Measurements from ENCODE around the gene CXXC1.
A peak's percentile ranks its signal among the peaks of the same experiment; 100 is the strongest.

The CXXC1 gene

DNA sequence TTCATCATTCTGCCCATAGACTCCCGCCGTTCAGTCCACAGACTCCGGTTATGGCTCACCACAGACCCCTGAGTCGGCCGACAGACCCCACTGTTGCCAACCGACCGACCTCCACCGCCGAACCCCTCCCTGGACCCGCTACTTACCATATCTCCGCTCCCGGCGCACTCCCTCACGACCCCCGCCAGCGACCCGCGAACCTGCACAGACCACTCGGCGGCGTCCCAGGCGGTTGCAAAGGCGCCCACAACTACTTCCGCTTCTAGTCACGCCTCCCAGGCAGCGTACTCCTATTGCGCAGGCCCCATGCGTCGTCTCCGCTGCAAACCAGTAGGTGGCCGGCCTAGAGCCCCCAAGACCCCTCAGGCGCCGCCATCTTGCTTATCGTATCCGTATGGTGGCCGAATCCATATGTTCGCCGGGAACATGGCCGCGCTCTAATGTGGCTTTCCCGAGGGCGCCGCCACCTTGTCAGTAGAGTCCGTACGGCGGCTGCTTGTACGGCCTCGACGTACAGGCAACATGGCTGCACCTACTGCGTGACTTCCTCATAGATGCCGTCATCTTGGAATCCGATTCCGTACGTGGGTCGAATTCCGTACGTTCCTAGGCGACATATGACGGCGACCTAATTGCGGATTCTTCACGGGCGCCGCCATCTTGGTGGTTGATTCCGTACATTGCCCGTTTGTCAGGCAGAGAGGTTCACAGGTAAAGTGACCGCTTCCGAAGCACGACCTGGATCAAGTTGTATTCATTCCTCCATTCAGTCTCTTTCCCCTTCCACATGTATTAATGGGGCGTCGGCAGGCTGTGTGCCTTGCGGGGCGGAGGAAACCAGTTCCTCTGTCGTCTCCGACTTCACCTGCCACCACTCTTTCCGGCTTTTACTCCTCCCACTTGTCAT, at the start of gene CXXC1:
CXXC1 (minus strand) TSS at position 252 of the 907 bp plus-strand sequence; CDS start at position 149, 103 bp downstream.
- Histone ChIP-seq H3K9ac (ENCODE audit: low read length) (peak within 1 kb of the TSS; percentile 88), H3K4me3 (ENCODE audit: low read length) (peak within 1 kb of the TSS; percentile 77), H3K36me3 (ENCODE audit: control insufficient read depth, insufficient read depth, low read length) (no peaks in the 10 kb centered on the region), H3K9me3 (ENCODE audit: control insufficient read depth, low read length) (no peaks in the 10 kb centered on the region), H3K27me3 (ENCODE audit: control insufficient read depth, insufficient read depth, low read length) (no peaks in the 10 kb centered on the region), H3K4me1 (ENCODE audit: control insufficient read depth, insufficient read depth, low read length) (peaks cover 9% of the 10 kb centered on the region)

DNA sequence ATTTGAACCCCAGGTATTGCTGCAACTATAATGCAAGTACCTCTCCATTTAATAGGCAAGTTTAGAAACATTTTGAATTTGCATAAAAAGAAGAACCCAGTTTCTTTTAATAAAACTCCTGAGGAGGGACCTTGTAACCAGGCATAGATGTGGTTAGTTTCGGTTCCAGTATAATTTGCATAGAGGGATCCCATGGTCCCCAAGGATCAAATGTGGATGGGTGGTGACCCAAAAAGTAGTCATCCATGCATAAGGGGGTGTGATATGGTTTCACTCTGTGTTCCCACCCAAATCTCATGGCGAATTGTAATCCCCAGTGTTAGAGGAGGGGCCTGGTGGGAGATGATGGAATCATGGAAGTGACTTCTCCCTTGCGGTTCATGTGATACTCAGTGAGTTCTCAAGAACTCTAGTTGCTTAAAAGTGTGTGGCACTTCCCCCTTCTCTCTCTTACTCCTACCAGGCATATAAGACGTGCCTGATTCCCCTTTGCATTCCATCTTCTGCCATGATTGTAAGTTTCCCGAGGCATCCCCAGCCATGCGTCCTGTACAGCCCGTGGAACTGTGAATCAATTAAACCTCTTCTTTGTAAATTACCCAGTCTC, 47.2 kb upstream of the CXXC1 start:
- Histone ChIP-seq H3K36me3 (ENCODE audit: control insufficient read depth, insufficient read depth, low read length) (no peaks in the 10 kb centered on the region), H3K9ac (ENCODE audit: low read length) (no peak overlapping the region), H3K27me3 (ENCODE audit: control insufficient read depth, insufficient read depth, low read length) (no peaks in the 10 kb centered on the region), H3K4me3 (ENCODE audit: low read length) (no peak overlapping the region), H3K4me1 (ENCODE audit: control insufficient read depth, insufficient read depth, low read length) (no peaks in the 10 kb centered on the region), H3K9me3 (ENCODE audit: control insufficient read depth, low read length) (no peaks in the 10 kb centered on the region)

- Histone ChIP-seq H3K36me3 (ENCODE audit: control insufficient read depth, insufficient read depth, low read length) (no peaks in the 10 kb centered on the region), H3K27me3 (ENCODE audit: control insufficient read depth, insufficient read depth, low read length) (no peaks in the 10 kb centered on the region), H3K9ac (ENCODE audit: low read length) (no peak overlapping the region), H3K4me1 (ENCODE audit: control insufficient read depth, insufficient read depth, low read length) (no peaks in the 10 kb centered on the region), H3K9me3 (ENCODE audit: control insufficient read depth, low read length) (no peaks in the 10 kb centered on the region), H3K4me3 (ENCODE audit: low read length) (no peak overlapping the region)
Observed at GRCh38 chr18:50331691-50332090, 44.2 kb upstream of the CXXC1 start.

DNA sequence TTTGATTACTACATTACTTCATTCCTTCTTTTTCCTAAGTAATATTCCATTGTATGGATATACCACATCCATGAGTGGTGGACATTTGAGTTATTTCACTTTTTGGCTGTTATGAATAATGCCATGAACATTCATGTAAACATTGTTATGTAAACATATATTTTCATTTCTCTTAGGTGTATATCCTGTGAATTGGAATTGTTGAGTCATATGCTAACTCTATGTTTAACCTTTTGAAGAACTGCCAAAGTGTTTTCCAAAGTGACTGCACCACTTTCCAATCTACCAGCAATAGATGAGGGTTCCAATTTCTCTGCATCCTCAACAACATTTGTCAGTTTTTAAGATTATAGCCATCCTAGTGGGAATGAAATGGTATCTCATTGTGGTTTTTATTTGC, 42.7 kb upstream of the CXXC1 start:
- Histone ChIP-seq H3K27me3 (ENCODE audit: control insufficient read depth, insufficient read depth, low read length) (no peaks in the 10 kb centered on the region), H3K9me3 (ENCODE audit: control insufficient read depth, low read length) (no peaks in the 10 kb centered on the region), H3K4me3 (ENCODE audit: low read length) (no peak overlapping the region), H3K36me3 (ENCODE audit: control insufficient read depth, insufficient read depth, low read length) (no peaks in the 10 kb centered on the region), H3K4me1 (ENCODE audit: control insufficient read depth, insufficient read depth, low read length) (no peaks in the 10 kb centered on the region), H3K9ac (ENCODE audit: low read length) (no peak overlapping the region)

DNA sequence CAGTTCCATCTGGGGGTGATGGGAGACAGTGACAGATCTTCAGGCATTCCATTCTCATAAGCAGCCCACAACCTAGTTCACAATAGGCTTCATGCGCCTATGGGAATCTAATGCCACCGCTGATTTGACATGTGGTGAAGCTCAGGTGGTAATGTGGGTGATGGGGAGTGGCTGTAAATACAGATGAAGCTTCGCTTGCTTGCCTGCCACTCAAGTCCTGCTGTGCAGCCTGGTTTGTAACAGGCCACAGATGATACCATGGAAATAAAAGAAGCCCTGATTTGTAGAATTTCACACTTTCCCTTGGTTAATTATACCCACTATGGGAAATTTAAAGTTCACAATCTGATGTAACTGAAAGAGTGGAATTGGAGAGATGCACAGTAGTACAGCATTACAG, 40.5 kb upstream of the CXXC1 start:
- H3K36me3 ChIP-seq (ENCODE audit: control insufficient read depth, insufficient read depth, low read length) = no peaks in the 10 kb centered on the region
- no peak overlapping the region for H3K9ac ChIP-seq (ENCODE audit: low read length)
- no peaks in the 10 kb centered on the region for H3K27me3 ChIP-seq (ENCODE audit: control insufficient read depth, insufficient read depth, low read length)
- H3K4me1 ChIP-seq (ENCODE audit: control insufficient read depth, insufficient read depth, low read length) = no peaks in the 10 kb centered on the region
- H3K9me3 ChIP-seq (ENCODE audit: control insufficient read depth, low read length) = no peaks in the 10 kb centered on the region
- H3K4me3 ChIP-seq (ENCODE audit: low read length) = no peak overlapping the region

- H3K4me1 ChIP-seq (ENCODE audit: control insufficient read depth, insufficient read depth, low read length) = no peaks in the 10 kb centered on the region
- no peaks in the 10 kb centered on the region for H3K27me3 ChIP-seq (ENCODE audit: control insufficient read depth, insufficient read depth, low read length)
- no peaks in the 10 kb centered on the region for H3K36me3 ChIP-seq (ENCODE audit: control insufficient read depth, insufficient read depth, low read length)
- H3K9me3 ChIP-seq (ENCODE audit: control insufficient read depth, low read length) = no peaks in the 10 kb centered on the region
- no peak overlapping the region for H3K9ac ChIP-seq (ENCODE audit: low read length)
- no peak overlapping the region for H3K4me3 ChIP-seq (ENCODE audit: low read length)
Observed at GRCh38 chr18:50320719-50321118, 33.2 kb upstream of the CXXC1 start.

- H3K36me3 ChIP-seq (ENCODE audit: control insufficient read depth, insufficient read depth, low read length) = no peaks in the 10 kb centered on the region
- H3K27me3 ChIP-seq (ENCODE audit: control insufficient read depth, insufficient read depth, low read length) = no peaks in the 10 kb centered on the region
- no peak overlapping the region for H3K4me3 ChIP-seq (ENCODE audit: low read length)
- no peaks in the 10 kb centered on the region for H3K4me1 ChIP-seq (ENCODE audit: control insufficient read depth, insufficient read depth, low read length)
- H3K9me3 ChIP-seq (ENCODE audit: control insufficient read depth, low read length) = no peaks in the 10 kb centered on the region
- H3K9ac ChIP-seq (ENCODE audit: low read length) = no peak overlapping the region
Observed at GRCh38 chr18:50315100-50315871, 27.8 kb upstream of the CXXC1 start.

GRCh38 chr18:50313873-50314460, 26.5 kb upstream of the CXXC1 start:
- Histone ChIP-seq H3K9me3 (ENCODE audit: control insufficient read depth, low read length) (no peaks in the 10 kb centered on the region), H3K9ac (ENCODE audit: low read length) (no peak overlapping the region), H3K36me3 (ENCODE audit: control insufficient read depth, insufficient read depth, low read length) (no peaks in the 10 kb centered on the region), H3K4me3 (ENCODE audit: low read length) (no peak overlapping the region), H3K4me1 (ENCODE audit: control insufficient read depth, insufficient read depth, low read length) (no peaks in the 10 kb centered on the region), H3K27me3 (ENCODE audit: control insufficient read depth, insufficient read depth, low read length) (no peaks in the 10 kb centered on the region)

DNA sequence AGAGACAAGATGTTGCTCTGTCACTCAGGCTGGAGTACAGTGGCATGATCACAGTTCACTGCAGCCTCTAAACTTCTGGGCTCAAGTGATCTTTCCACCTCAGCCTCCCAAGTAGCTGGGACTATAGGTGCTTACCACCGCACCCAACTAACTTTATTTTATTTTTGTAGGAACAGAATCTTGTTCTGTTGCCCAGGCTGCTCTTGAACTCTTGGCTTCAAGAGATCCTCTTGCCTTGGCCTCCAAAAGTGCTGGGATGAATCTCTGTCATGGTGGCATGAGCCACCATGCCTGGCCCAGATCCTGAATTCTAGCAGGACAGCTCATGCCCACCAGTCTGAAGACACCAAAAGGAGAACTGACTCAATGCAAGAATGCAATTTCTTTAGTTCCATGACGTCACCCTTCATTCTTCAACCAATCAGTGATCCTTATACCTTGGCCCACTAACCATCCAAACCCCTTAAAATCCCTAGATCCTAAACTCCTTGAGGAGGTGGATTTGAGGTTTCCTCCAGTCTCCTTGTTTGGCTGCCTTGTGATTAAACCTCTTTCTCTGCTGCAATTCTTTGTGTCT, 25.6 kb upstream of the CXXC1 start:
- H3K9ac ChIP-seq (ENCODE audit: low read length) = no peak overlapping the region
- no peaks in the 10 kb centered on the region for H3K27me3 ChIP-seq (ENCODE audit: control insufficient read depth, insufficient read depth, low read length)
- H3K4me1 ChIP-seq (ENCODE audit: control insufficient read depth, insufficient read depth, low read length) = peaks cover 1% of the 10 kb centered on the region
- no peak overlapping the region for H3K4me3 ChIP-seq (ENCODE audit: low read length)
- H3K36me3 ChIP-seq (ENCODE audit: control insufficient read depth, insufficient read depth, low read length) = no peaks in the 10 kb centered on the region
- no peaks in the 10 kb centered on the region for H3K9me3 ChIP-seq (ENCODE audit: control insufficient read depth, low read length)

- Histone ChIP-seq H3K9ac (ENCODE audit: low read length) (no peak overlapping the region), H3K9me3 (ENCODE audit: control insufficient read depth, low read length) (no peaks in the 10 kb centered on the region), H3K36me3 (ENCODE audit: control insufficient read depth, insufficient read depth, low read length) (no peaks in the 10 kb centered on the region), H3K4me1 (ENCODE audit: control insufficient read depth, insufficient read depth, low read length) (peaks cover 4% of the 10 kb centered on the region), H3K4me3 (ENCODE audit: low read length) (no peak overlapping the region), H3K27me3 (ENCODE audit: control insufficient read depth, insufficient read depth, low read length) (no peaks in the 10 kb centered on the region)
Observed at GRCh38 chr18:50312296-50313030, 25.0 kb upstream of the CXXC1 start.

GRCh38 chr18:50311650-50312049, 24.2 kb upstream of the CXXC1 start:
- Histone ChIP-seq H3K4me1 (ENCODE audit: control insufficient read depth, insufficient read depth, low read length) (peaks cover 4% of the 10 kb centered on the region), H3K4me3 (ENCODE audit: low read length) (no peak overlapping the region), H3K9ac (ENCODE audit: low read length) (no peak overlapping the region), H3K36me3 (ENCODE audit: control insufficient read depth, insufficient read depth, low read length) (no peaks in the 10 kb centered on the region), H3K27me3 (ENCODE audit: control insufficient read depth, insufficient read depth, low read length) (no peaks in the 10 kb centered on the region), H3K9me3 (ENCODE audit: control insufficient read depth, low read length) (no peaks in the 10 kb centered on the region)
